GM12878 (cell line): Measurements from ENCODE around the gene C11orf65.

ENCODE experiments used
- ATF7 ChIP-seq: fragments of 450-650 bp; IDR thresholded peaks from 2 replicates; pipeline ENCODE4 v1.6.1; 2016; ENCODE audit warnings: low read depth, mild to moderate bottlenecking
- CBX5 ChIP-seq: sonication (generic); IDR thresholded peaks from 2 replicates; pipeline ENCODE4 v1.6.1; 2016; ENCODE audit warnings: low read depth, moderate library complexity, mild to moderate bottlenecking, inconsistent platforms
- CREB1 ChIP-seq: IDR thresholded peaks from 2 replicates; pipeline ENCODE4 v1.6.1; 2012; ENCODE audit warnings: low read depth, mild to moderate bottlenecking, inconsistent platforms
- EP300 ChIP-seq, 2 experiments: fragments of 150-350 bp in 1 of 2; IDR thresholded peaks; 2 replicates each; pipeline ENCODE4 v1.6.1; 2011 to 2012; ENCODE audit warnings: low read depth in 2 of 2, low read length in 2 of 2, borderline replicate concordance in 1 of 2, improper control_type of control experiment in 1 of 2, inconsistent platforms in 1 of 2; ENCODE audit not compliant: control insufficient read depth in 1 of 2
- MYC ChIP-seq: IDR thresholded peaks from 2 replicates; pipeline ENCODE4 v1.6.1; 2011; ENCODE audit warnings: mild to moderate bottlenecking, low read length, moderate library complexity, inconsistent platforms; ENCODE audit not compliant: insufficient read depth, insufficient replicate concordance, insufficient read length, severe bottlenecking
- NFIC ChIP-seq: IDR thresholded peaks from 2 replicates; pipeline ENCODE4 v1.6.1; 2012; ENCODE audit warnings: low read depth, mild to moderate bottlenecking, inconsistent platforms, low read length, moderate library complexity
- NKRF ChIP-seq: fragments of 450-650 bp; conservative IDR thresholded peaks from 2 replicates; pipeline ENCODE4 v1.6.1; 2017; ENCODE audit warnings: mild to moderate bottlenecking, moderate library complexity
- REST ChIP-seq: IDR thresholded peaks from 2 replicates; pipeline ENCODE4 v1.6.1; 2012; ENCODE audit warnings: mild to moderate bottlenecking, low read depth, low read length
- SIX5 ChIP-seq: IDR thresholded peaks from 2 replicates; pipeline ENCODE4 v1.6.1; 2011; ENCODE audit warnings: mild to moderate bottlenecking, low read depth, low read length, moderate library complexity; ENCODE audit not compliant: severe bottlenecking
- SRF ChIP-seq, 2 experiments: IDR thresholded peaks; 2 replicates each; pipeline ENCODE4 v1.6.1; 2011; ENCODE audit warnings: low read depth in 2 of 2, low read length in 2 of 2, mild to moderate bottlenecking in 1 of 2, moderate library complexity in 1 of 2
- USF2 ChIP-seq: IDR thresholded peaks from 2 replicates; pipeline ENCODE4 v1.6.1; 2011; ENCODE audit warnings: low read depth, low read length, improper control_type of control experiment, borderline replicate concordance
- YY1 ChIP-seq: IDR thresholded peaks from 2 replicates; pipeline ENCODE4 v1.6.1; 2011; ENCODE audit warnings: low read depth, mild to moderate bottlenecking, low read length
- TF ChIP-seq, protein P1 (sequence below), 3 experiments: IDR thresholded peaks in 2 of 3; conservative IDR thresholded peaks in 1 of 3; 2 replicates each; pipeline ENCODE4 v1.5.1; 2011; ENCODE audit warnings: low read depth in 3 of 3, low read length in 3 of 3, mild to moderate bottlenecking in 3 of 3, control low read depth in 2 of 3, moderate library complexity in 2 of 3, inconsistent platforms in 1 of 3, mixed read lengths in 1 of 3; ENCODE audit not compliant: control insufficient read depth in 2 of 3, insufficient read depth in 1 of 3; ENCODE audit errors: extremely low read depth in 1 of 3
- TF ChIP-seq, protein P2 (sequence below): IDR thresholded peaks from 2 replicates; pipeline ENCODE4 v1.6.1; 2012; ENCODE audit warnings: improper control_type of control experiment, low read depth, low read length; ENCODE audit not compliant: insufficient replicate concordance

DNA sequence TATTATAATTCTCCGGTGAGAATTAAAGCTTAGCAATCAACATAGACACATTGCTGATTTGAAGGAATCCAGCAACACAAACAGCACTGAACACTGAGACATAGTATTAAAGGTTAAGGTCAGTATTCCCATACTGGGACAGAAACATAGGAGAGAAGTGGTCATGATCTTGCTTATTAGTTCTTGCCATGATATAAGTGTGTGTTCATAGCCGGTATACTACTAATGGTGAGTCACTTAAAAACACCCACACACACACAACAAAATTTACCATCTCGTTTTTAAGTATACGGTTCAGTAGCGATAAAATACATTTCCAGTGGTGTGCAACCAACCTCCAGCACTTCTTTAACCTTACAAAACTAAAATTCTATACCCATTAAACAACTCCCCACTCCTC is 96.3 kb downstream of the C11orf65 start:
- TF ChIP-seq NKRF (no peak), CBX5 (no peak), SIX5 (no peak), USF2 (no peak), REST (no peak), ATF7 (no peak), EP300 (IDR thresholded peaks at IDR 0.05; ENCODE audit: borderline replicate concordance in 1 of 2, control insufficient read depth in 1 of 2, low read depth in 2 of 2, low read length in 2 of 2) (no peak), YY1 (no peak), SRF (IDR thresholded peaks at IDR 0.05; ENCODE audit: low read depth in 2 of 2, low read length in 2 of 2) (no peak), MYC (no peak), CREB1 (no peak), NFIC (no peak)
- TF ChIP-seq, protein P1, sequence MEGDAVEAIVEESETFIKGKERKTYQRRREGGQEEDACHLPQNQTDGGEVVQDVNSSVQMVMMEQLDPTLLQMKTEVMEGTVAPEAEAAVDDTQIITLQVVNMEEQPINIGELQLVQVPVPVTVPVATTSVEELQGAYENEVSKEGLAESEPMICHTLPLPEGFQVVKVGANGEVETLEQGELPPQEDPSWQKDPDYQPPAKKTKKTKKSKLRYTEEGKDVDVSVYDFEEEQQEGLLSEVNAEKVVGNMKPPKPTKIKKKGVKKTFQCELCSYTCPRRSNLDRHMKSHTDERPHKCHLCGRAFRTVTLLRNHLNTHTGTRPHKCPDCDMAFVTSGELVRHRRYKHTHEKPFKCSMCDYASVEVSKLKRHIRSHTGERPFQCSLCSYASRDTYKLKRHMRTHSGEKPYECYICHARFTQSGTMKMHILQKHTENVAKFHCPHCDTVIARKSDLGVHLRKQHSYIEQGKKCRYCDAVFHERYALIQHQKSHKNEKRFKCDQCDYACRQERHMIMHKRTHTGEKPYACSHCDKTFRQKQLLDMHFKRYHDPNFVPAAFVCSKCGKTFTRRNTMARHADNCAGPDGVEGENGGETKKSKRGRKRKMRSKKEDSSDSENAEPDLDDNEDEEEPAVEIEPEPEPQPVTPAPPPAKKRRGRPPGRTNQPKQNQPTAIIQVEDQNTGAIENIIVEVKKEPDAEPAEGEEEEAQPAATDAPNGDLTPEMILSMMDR (IDR thresholded peaks at IDR 0.05 in 2 of 3, conservative IDR thresholded peaks at IDR 0.05 in 1 of 3; ENCODE audit: control insufficient read depth in 2 of 3, extremely low read depth in 1 of 3, insufficient read depth in 1 of 3, low read depth in 3 of 3, low read length in 3 of 3) = no peak
- TF ChIP-seq, protein P2, sequence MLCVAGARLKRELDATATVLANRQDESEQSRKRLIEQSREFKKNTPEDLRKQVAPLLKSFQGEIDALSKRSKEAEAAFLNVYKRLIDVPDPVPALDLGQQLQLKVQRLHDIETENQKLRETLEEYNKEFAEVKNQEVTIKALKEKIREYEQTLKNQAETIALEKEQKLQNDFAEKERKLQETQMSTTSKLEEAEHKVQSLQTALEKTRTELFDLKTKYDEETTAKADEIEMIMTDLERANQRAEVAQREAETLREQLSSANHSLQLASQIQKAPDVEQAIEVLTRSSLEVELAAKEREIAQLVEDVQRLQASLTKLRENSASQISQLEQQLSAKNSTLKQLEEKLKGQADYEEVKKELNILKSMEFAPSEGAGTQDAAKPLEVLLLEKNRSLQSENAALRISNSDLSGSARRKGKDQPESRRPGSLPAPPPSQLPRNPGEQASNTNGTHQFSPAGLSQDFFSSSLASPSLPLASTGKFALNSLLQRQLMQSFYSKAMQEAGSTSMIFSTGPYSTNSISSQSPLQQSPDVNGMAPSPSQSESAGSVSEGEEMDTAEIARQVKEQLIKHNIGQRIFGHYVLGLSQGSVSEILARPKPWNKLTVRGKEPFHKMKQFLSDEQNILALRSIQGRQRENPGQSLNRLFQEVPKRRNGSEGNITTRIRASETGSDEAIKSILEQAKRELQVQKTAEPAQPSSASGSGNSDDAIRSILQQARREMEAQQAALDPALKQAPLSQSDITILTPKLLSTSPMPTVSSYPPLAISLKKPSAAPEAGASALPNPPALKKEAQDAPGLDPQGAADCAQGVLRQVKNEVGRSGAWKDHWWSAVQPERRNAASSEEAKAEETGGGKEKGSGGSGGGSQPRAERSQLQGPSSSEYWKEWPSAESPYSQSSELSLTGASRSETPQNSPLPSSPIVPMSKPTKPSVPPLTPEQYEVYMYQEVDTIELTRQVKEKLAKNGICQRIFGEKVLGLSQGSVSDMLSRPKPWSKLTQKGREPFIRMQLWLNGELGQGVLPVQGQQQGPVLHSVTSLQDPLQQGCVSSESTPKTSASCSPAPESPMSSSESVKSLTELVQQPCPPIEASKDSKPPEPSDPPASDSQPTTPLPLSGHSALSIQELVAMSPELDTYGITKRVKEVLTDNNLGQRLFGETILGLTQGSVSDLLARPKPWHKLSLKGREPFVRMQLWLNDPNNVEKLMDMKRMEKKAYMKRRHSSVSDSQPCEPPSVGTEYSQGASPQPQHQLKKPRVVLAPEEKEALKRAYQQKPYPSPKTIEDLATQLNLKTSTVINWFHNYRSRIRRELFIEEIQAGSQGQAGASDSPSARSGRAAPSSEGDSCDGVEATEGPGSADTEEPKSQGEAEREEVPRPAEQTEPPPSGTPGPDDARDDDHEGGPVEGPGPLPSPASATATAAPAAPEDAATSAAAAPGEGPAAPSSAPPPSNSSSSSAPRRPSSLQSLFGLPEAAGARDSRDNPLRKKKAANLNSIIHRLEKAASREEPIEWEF = no peak
